HepG2 (cell line): Measurements from ENCODE around the gene AGK. TPM values are rescaled to one million over a fixed set of nuclear protein-coding genes. Genes with fewer than 3 reads are reported as not detected.

ENCODE experiments used
- HOXD1 ChIP-seq: sonication (generic); formaldehyde crosslinking; IDR thresholded peaks from 2 replicates; pipeline ENCODE4 v1.5.0; 2020; ENCODE audit warnings: missing genetic modification reagents
- PHB2 ChIP-seq: fragments of 450-650 bp; IDR thresholded peaks from 2 replicates; pipeline ENCODE4 v1.6.1; 2018; ENCODE audit not compliant: partially characterized antibody
- RBAK ChIP-seq: sonication (generic); formaldehyde crosslinking; IDR thresholded peaks from 2 replicates; pipeline ENCODE4 v1.5.1; 2020; ENCODE audit warnings: mild to moderate bottlenecking, missing genetic modification reagents
- SPEN ChIP-seq: sonication (generic); formaldehyde crosslinking; IDR thresholded peaks from 2 replicates; pipeline ENCODE4 v1.5.1; 2020; ENCODE audit warnings: low read depth, mild to moderate bottlenecking, missing genetic modification reagents
- ZFP82 ChIP-seq: sonication (generic); formaldehyde crosslinking; IDR thresholded peaks from 2 replicates; pipeline ENCODE4 v1.5.1; 2020; ENCODE audit warnings: mild to moderate bottlenecking, missing genetic modification reagents, borderline replicate concordance
- ZIK1 ChIP-seq: sonication (generic); formaldehyde crosslinking; IDR thresholded peaks from 2 replicates; pipeline ENCODE4 v1.5.0; 2020; ENCODE audit warnings: mild to moderate bottlenecking, low read depth, missing genetic modification reagents, borderline replicate concordance
- ZNF12 ChIP-seq: sonication (generic); formaldehyde crosslinking; IDR thresholded peaks from 2 replicates; pipeline ENCODE4 v1.5.0; 2020; ENCODE audit warnings: missing genetic modification reagents
- ZNF253 ChIP-seq: sonication (generic); formaldehyde crosslinking; IDR thresholded peaks from 2 replicates; pipeline ENCODE4 v1.8.0; 2022; ENCODE audit warnings: mild to moderate bottlenecking, missing genetic modification reagents, borderline replicate concordance
- ZNF30 ChIP-seq: sonication (generic); formaldehyde crosslinking; IDR thresholded peaks from 2 replicates; pipeline ENCODE4 v1.5.0; 2020; ENCODE audit warnings: mild to moderate bottlenecking, missing genetic modification reagents
- ZNF33A ChIP-seq: sonication (generic); formaldehyde crosslinking; IDR thresholded peaks from 2 replicates; pipeline ENCODE4 v1.5.1; 2020; ENCODE audit warnings: missing genetic modification reagents, mild to moderate bottlenecking, moderate library complexity, borderline replicate concordance
- ZNF383 ChIP-seq: sonication (generic); formaldehyde crosslinking; IDR thresholded peaks from 2 replicates; pipeline ENCODE4 v1.4.0; 2020; ENCODE audit warnings: missing genetic modification reagents, mild to moderate bottlenecking, borderline replicate concordance
- ZNF451 ChIP-seq: sonication (generic); formaldehyde crosslinking; IDR thresholded peaks from 2 replicates; pipeline ENCODE4 v1.5.0; 2020; ENCODE audit warnings: mild to moderate bottlenecking, missing genetic modification reagents
- ZNF605 ChIP-seq: sonication (generic); formaldehyde crosslinking; IDR thresholded peaks from 2 replicates; pipeline ENCODE4 v1.8.0; 2022; ENCODE audit warnings: mild to moderate bottlenecking, missing genetic modification reagents
- ZSCAN9 ChIP-seq: IDR thresholded peaks from 2 replicates; pipeline ENCODE4 v1.6.1; 2016; ENCODE audit warnings: borderline replicate concordance
- polyA plus RNA-seq, 8 experiments: library from polyadenylated mRNA; depleted of rRNA in 3 of 8; stranded (reverse) in 7 of 8; unstranded in 1 of 8; fragments of >200 nt; fragmentation: Illumina TruSeq in 4 of 8; extraction: Trizol in 4 of 8; gene quantifications; 2 replicates each; pipeline versions ENCODE4 v1.2.1 to v1.2.3, GENCODE V29; 2011 to 2016; ENCODE audit warnings: low read depth in 4 of 8, missing spikeins in 1 of 8, mixed read lengths in 1 of 8; ENCODE audit not compliant: insufficient read depth in 1 of 8
- total RNA-seq, 5 experiments: library from RNA; depleted of rRNA; stranded (reverse); fragments of >200 nt; fragmentation: Illumina TruSeq; extraction: Trizol; gene quantifications; 2 replicates each; pipeline ENCODE4 v1.2.3, GENCODE V29; 2016; ENCODE audit warnings: low read depth in 1 of 5
- TF ChIP-seq, protein P1 (sequence below): fragments of 450-650 bp; IDR thresholded peaks from 2 replicates; pipeline ENCODE4 v1.6.1; 2017; ENCODE audit warnings: mild to moderate bottlenecking
- TF ChIP-seq, protein P2 (sequence below): sonication (generic); formaldehyde crosslinking; IDR thresholded peaks from 2 replicates; pipeline ENCODE4 v1.5.0; 2020; ENCODE audit warnings: missing genetic modification reagents, mild to moderate bottlenecking, borderline replicate concordance
- TF ChIP-seq, protein P3 (sequence below): sonication (generic); formaldehyde crosslinking; IDR thresholded peaks from 2 replicates; pipeline ENCODE4 v1.4.0; 2020; ENCODE audit warnings: mild to moderate bottlenecking, missing genetic modification reagents, borderline replicate concordance
- TF ChIP-seq, protein P4 (sequence below): sonication (generic); formaldehyde crosslinking; IDR thresholded peaks from 2 replicates; pipeline ENCODE4 v1.4.0; 2020; ENCODE audit warnings: missing genetic modification reagents, mild to moderate bottlenecking, borderline replicate concordance

The AGK gene
- total and polyA plus RNA-seq, 2 of the 13 experiments (the other 11 are each of a cell fraction or from before 2014, with no cell fraction given) = 23.7 to 30.1 TPM

DNA sequence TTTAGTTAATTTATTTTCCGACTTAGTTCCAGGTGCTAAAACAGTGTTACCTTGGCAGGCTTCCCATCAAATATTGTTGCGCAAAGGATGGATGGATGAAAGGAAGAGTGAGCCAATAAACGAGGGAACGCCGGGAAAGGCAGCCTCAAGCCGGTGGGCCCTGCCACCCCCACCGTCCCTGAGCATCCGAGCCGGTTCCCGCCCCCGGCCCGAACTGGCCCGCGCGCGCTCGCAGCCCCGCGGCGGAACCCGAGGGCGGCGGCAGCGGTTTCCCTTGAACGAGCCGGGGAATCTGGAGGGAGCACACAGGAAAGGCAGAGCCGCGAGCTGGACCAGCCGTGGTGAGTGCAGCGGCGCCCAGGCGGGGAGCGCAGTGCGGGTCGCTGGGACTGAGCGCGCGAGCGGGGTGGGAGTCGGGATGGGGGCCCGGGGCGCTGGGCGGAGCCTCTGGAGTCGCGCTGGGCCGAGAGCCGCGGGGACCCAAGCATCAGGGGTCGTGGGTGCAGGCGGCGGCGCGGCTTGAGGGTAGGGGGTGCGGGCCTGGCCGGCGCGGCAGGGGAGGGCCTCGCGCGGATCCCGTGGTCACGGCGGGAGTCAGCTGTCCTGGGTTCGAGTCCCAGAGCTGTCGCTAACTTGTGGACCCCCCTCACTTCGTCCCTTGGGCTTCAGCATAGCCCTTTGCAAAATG is at the start of gene AGK (continued):
- TF ChIP-seq ZNF30 = no peak
- TF ChIP-seq, protein P1, sequence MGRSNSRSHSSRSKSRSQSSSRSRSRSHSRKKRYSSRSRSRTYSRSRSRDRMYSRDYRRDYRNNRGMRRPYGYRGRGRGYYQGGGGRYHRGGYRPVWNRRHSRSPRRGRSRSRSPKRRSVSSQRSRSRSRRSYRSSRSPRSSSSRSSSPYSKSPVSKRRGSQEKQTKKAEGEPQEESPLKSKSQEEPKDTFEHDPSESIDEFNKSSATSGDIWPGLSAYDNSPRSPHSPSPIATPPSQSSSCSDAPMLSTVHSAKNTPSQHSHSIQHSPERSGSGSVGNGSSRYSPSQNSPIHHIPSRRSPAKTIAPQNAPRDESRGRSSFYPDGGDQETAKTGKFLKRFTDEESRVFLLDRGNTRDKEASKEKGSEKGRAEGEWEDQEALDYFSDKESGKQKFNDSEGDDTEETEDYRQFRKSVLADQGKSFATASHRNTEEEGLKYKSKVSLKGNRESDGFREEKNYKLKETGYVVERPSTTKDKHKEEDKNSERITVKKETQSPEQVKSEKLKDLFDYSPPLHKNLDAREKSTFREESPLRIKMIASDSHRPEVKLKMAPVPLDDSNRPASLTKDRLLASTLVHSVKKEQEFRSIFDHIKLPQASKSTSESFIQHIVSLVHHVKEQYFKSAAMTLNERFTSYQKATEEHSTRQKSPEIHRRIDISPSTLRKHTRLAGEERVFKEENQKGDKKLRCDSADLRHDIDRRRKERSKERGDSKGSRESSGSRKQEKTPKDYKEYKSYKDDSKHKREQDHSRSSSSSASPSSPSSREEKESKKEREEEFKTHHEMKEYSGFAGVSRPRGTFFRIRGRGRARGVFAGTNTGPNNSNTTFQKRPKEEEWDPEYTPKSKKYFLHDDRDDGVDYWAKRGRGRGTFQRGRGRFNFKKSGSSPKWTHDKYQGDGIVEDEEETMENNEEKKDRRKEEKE = no peak
- peak; percentile 95 for TF ChIP-seq SPEN
- no peak for TF ChIP-seq ZNF33A (CRISPR knock-in tag)
- TF ChIP-seq ZFP82 (CRISPR knock-in tag) = no peak; the same call in 1 of the 2 replicates
- TF ChIP-seq, protein P2, sequence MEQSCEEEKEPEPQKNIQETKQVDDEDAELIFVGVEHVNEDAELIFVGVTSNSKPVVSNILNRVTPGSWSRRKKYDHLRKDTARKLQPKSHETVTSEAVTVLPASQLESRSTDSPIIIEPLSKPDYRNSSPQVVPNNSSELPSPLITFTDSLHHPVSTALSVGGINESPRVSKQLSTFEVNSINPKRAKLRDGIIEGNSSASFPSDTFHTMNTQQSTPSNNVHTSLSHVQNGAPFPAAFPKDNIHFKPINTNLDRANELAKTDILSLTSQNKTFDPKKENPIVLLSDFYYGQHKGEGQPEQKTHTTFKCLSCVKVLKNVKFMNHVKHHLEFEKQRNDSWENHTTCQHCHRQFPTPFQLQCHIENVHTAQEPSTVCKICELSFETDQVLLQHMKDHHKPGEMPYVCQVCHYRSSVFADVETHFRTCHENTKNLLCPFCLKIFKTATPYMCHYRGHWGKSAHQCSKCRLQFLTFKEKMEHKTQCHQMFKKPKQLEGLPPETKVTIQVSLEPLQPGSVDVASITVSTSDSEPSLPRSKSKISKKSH (CRISPR knock-in tag) = no peak
- TF ChIP-seq ZNF605 (CRISPR knock-in tag) = no peak
- no peak for TF ChIP-seq ZNF383 (CRISPR knock-in tag)
- no peak for TF ChIP-seq PHB2
- no peak for TF ChIP-seq ZNF12
- TF ChIP-seq ZSCAN9 (CRISPR knock-in tag) = 0 out of 2 replicates have a peak, but pooled peaks have one; percentile 22
- peak; percentile 60; the same call in 1 of the 2 replicates for TF ChIP-seq ZNF451 (CRISPR knock-in tag)
- TF ChIP-seq HOXD1 = peak; percentile 57; the same call in 1 of the 2 replicates
- TF ChIP-seq ZIK1 = no peak
- peak; percentile 73; the same call in 1 of the 2 replicates for TF ChIP-seq ZNF253
- TF ChIP-seq RBAK (CRISPR knock-in tag) = no peak
- TF ChIP-seq, protein P3, sequence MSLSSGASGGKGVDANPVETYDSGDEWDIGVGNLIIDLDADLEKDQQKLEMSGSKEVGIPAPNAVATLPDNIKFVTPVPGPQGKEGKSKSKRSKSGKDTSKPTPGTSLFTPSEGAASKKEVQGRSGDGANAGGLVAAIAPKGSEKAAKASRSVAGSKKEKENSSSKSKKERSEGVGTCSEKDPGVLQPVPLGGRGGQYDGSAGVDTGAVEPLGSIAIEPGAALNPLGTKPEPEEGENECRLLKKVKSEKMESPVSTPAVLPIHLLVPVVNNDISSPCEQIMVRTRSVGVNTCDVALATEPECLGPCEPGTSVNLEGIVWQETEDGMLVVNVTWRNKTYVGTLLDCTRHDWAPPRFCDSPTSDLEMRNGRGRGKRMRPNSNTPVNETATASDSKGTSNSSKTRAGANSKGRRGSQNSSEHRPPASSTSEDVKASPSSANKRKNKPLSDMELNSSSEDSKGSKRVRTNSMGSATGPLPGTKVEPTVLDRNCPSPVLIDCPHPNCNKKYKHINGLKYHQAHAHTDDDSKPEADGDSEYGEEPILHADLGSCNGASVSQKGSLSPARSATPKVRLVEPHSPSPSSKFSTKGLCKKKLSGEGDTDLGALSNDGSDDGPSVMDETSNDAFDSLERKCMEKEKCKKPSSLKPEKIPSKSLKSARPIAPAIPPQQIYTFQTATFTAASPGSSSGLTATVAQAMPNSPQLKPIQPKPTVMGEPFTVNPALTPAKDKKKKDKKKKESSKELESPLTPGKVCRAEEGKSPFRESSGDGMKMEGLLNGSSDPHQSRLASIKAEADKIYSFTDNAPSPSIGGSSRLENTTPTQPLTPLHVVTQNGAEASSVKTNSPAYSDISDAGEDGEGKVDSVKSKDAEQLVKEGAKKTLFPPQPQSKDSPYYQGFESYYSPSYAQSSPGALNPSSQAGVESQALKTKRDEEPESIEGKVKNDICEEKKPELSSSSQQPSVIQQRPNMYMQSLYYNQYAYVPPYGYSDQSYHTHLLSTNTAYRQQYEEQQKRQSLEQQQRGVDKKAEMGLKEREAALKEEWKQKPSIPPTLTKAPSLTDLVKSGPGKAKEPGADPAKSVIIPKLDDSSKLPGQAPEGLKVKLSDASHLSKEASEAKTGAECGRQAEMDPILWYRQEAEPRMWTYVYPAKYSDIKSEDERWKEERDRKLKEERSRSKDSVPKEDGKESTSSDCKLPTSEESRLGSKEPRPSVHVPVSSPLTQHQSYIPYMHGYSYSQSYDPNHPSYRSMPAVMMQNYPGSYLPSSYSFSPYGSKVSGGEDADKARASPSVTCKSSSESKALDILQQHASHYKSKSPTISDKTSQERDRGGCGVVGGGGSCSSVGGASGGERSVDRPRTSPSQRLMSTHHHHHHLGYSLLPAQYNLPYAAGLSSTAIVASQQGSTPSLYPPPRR (CRISPR knock-in tag) = no peak
- TF ChIP-seq, protein P4, sequence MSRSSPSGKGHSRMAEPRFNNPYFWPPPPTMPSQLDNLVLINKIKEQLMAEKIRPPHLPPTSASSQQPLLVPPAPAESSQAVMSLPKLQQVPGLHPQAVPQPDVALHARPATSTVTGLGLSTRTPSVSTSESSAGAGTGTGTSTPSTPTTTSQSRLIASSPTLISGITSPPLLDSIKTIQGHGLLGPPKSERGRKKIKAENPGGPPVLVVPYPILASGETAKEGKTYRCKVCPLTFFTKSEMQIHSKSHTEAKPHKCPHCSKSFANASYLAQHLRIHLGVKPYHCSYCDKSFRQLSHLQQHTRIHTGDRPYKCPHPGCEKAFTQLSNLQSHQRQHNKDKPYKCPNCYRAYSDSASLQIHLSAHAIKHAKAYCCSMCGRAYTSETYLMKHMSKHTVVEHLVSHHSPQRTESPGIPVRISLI = no peak
